A549 treated with AZD9567 at 1 μM for 4 hours (cell line): Measurements from ENCODE around the gene ZNF529. TPM values are rescaled to one million over a fixed set of nuclear protein-coding genes. Genes with fewer than 3 reads are reported as not detected.

Source experiments
- total RNA-seq: library from RNA; stranded (reverse); fragments of 200-300 nt; extraction: Qiagen RNA extraction; gene quantifications from 5 replicates; pipeline ENCODE4 v1.2.3, GENCODE V29; 2022; ENCODE audit not compliant: insufficient read depth

The ZNF529 gene
- total RNA-seq, result 2.3 to 3.4 TPM (median 2.9 TPM) in 5 replicates

GRCh38 chr19:36573020-36573894 is at the start of gene ZNF529:
Gene ZNF529, minus strand, starts transcription at chr19:36573292. Its CDS starts 946 bp downstream, at chr19:36572346.

GRCh38 chr19:36605101-36605876 is 32.2 kb upstream of the ZNF529 start, which contains the start of gene ZNF382:
Gene ZNF382, plus strand, starts transcription at chr19:36605313. Its CDS starts 4,602 bp downstream, at chr19:36609915.

GRCh38 chr19:36528194-36528920 is 44.7 kb downstream of the ZNF529 start, which contains the start of gene ZNF260:
Gene ZNF260, minus strand, starts transcription at chr19:36528271. Its CDS starts 13,033 bp downstream, at chr19:36515238.

Other genes with a start within 250 kb of the ZNF529 start
- 0.50 to 2.4 TPM (median 1.9 TPM) in 5 replicates for gene ZFP14, start 194.1 kb downstream of the ZNF529 start, total RNA-seq
- gene ZFP82, start 154.6 kb downstream of the ZNF529 start, total RNA-seq, result 1.8 to 2.7 TPM (median 2.1 TPM) in 5 replicates
- 8.4 to 19.5 TPM (median 9.1 TPM) in 5 replicates for gene ZNF566, start 83.7 kb downstream of the ZNF529 start, total RNA-seq
- gene ZNF260, start 45.0 kb downstream of the ZNF529 start, total RNA-seq, result 4.6 to 8.2 TPM (median 6.7 TPM) in 5 replicates
- gene ZNF382, start 32.0 kb upstream of the ZNF529 start, total RNA-seq, result 0.05 to 0.09 TPM (median 0.05 TPM) in 3 of 5 replicates, not detected in the others
- gene ZNF461, start 93.5 kb upstream of the ZNF529 start, total RNA-seq, result 7.5 to 11.8 TPM (median 7.8 TPM) in 5 replicates
- 8.5 to 15.4 TPM (median 9.9 TPM) in 5 replicates for gene ZNF567, start 114.3 kb upstream of the ZNF529 start, total RNA-seq
- gene ZNF850, start 199.5 kb upstream of the ZNF529 start, total RNA-seq, result 0.29 to 0.63 TPM (median 0.33 TPM) in 5 replicates